Right atrium auricular region (tissue), 2 donors: ENCODE data around the gene ARHGEF28. TPM values are rescaled to one million over a fixed set of nuclear protein-coding genes. Genes with fewer than 3 reads are reported as not detected.

ENCODE experiments used
- DNase-seq: peaks from one replicate; pipeline ENCODE4 v3.0.0-alpha.2; 2019; ENCODE audit warnings: low spot score
- H3K27ac ChIP-seq, 2 donors: fragments of 200-600 bp; sonication (generic); 1 replicate in 1 of 2; 2 replicates in 1 of 2; pipeline ENCODE4 v1.5.1; 2016 to 2019
- H3K27me3 ChIP-seq, 2 donors: fragments of 200-600 bp; sonication (generic); one replicate each; pipeline versions ENCODE4 v1.5.1 to v1.6.0; 2017 to 2019
- H3K36me3 ChIP-seq: fragments of 200-600 bp; sonication (generic); one replicate; pipeline ENCODE4 v1.5.1; 2016
- H3K4me1 ChIP-seq, 2 donors: fragments of 200-600 bp; sonication (generic); one replicate each; pipeline versions ENCODE4 v1.5.1 to v1.6.0; 2017 to 2019
- H3K4me3 ChIP-seq, 2 donors: fragments of 200-600 bp; sonication (generic); 1 replicate in 1 of 2; 2 replicates in 1 of 2; pipeline ENCODE4 v1.5.1; 2017 to 2019; ENCODE audit warnings: mild to moderate bottlenecking in 1 of 2, moderate library complexity in 1 of 2
- H3K9me3 ChIP-seq, 2 donors: fragments of 200-600 bp; sonication (generic); one replicate each; pipeline ENCODE4 v1.5.1; 2019
- total RNA-seq, 2 donors: library from RNA; depleted of rRNA; stranded (reverse); fragments of >200 nt; gene quantifications; one replicate each; pipeline ENCODE4 v1.1.0, GENCODE V29; 2016
- TF ChIP-seq, protein P1 (sequence below), 2 donors: fragments of 200-600 bp; sonication (generic); IDR thresholded peaks; one replicate each; pipeline ENCODE4 v1.5.1; 2019; ENCODE audit warnings: antibody characterized with exemption in 2 of 2

Gene ARHGEF28
- total RNA-seq, 2 donors from 2014 or later: 1.0 to 2.9 TPM

- H3K9me3 ChIP-seq: no peaks in the 10 kb centered on the region
- no peaks in the 10 kb centered on the region for H3K36me3 ChIP-seq
- TF ChIP-seq, protein P1, sequence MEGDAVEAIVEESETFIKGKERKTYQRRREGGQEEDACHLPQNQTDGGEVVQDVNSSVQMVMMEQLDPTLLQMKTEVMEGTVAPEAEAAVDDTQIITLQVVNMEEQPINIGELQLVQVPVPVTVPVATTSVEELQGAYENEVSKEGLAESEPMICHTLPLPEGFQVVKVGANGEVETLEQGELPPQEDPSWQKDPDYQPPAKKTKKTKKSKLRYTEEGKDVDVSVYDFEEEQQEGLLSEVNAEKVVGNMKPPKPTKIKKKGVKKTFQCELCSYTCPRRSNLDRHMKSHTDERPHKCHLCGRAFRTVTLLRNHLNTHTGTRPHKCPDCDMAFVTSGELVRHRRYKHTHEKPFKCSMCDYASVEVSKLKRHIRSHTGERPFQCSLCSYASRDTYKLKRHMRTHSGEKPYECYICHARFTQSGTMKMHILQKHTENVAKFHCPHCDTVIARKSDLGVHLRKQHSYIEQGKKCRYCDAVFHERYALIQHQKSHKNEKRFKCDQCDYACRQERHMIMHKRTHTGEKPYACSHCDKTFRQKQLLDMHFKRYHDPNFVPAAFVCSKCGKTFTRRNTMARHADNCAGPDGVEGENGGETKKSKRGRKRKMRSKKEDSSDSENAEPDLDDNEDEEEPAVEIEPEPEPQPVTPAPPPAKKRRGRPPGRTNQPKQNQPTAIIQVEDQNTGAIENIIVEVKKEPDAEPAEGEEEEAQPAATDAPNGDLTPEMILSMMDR (IDR thresholded peaks at IDR 0.05): no peak
- H3K4me1 ChIP-seq: no peaks in the 10 kb centered on the region
- no peak overlapping the region for H3K4me3 ChIP-seq
- H3K27ac ChIP-seq: no peak overlapping the region
- DNase-seq: no peak
- H3K27me3 ChIP-seq: no peaks in the 10 kb centered on the region
Measured at GRCh38 chr5:73641811-73642210, 15.8 kb downstream of the ARHGEF28 start.

DNA sequence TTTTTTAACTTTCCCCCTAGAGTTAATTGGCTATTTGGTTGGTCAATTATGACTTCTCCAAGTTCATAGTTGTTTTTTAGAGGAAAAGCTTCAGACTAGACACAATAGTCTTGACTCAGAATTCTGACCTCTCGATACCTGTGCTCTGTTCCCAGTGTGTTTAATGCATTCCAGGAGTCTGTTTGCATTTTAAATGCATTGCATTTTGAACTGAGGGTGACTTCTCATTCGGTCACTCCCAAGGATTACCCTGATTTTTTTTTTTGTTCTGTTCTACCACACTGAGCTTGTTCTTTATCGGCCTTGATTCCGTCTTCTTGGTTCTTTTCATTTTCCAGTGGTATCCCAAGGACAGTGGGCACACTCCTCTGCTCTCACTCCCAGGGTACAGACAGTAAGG lies 16.3 kb downstream of the ARHGEF28 start:
- Histone ChIP-seq H3K9me3 (no peaks in the 10 kb centered on the region), H3K27me3 (no peaks in the 10 kb centered on the region), H3K36me3 (no peaks in the 10 kb centered on the region), H3K4me3 (no peak overlapping the region), H3K27ac (no peak overlapping the region), H3K4me1 (no peaks in the 10 kb centered on the region)
- no peak for DNase-seq
- TF ChIP-seq, protein P1 (IDR thresholded peaks at IDR 0.05): no peak

DNA sequence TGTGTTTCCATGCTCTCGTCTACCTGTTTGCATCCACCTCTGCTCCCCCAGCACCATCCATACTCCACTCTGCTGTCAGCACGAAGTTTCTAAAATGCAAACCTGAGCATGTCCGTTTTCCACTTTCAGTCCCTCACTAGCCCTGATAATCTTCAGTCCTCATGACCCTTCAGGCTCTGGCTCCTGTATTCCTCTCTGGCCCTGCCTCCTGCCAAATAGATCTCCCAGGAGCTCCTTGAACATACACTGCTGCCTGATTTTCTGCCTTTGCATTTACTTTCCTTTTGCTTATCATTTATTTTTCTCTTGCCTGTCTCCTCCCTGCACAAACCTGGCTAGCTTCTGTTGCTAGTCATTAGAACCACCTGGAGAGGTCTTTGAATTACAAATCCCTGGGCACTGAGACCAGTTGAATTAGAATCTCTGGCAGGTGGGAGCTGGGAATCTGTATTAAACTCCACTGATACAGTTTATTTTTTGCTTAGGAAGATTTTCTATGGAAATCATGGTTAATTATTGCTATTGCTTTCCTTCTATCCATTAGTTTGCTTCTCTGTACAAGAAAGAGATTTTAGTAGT lies 18.5 kb downstream of the ARHGEF28 start:
- no peak overlapping the region for H3K27ac ChIP-seq
- TF ChIP-seq, protein P1 (IDR thresholded peaks at IDR 0.05): no peak
- DNase-seq: no peak
- no peaks in the 10 kb centered on the region for H3K4me1 ChIP-seq
- no peak overlapping the region for H3K4me3 ChIP-seq
- H3K9me3 ChIP-seq: no peaks in the 10 kb centered on the region
- no peaks in the 10 kb centered on the region for H3K27me3 ChIP-seq
- H3K36me3 ChIP-seq: no peaks in the 10 kb centered on the region

DNA sequence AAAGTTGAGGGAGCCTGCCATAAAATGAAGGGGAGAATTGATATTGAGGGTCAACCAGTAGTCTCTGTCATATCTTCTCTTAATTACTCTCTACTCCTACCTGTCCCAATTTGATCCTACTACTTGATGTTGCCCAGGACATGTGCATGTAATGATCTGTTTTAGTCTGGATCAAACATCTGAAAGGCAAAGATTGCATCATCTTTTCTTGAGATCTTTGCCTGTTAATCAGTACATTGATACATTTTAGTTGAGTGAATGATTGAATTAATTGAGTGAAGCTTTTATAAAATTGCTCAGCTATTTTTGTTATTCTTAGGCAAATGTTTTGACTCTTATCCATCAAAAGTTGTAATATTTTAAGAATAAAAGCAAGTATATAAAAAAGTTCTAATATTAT lies 21.7 kb downstream of the ARHGEF28 start:
- Histone ChIP-seq H3K27me3 (no peaks in the 10 kb centered on the region), H3K4me3 (no peak overlapping the region), H3K4me1 (no peaks in the 10 kb centered on the region), H3K9me3 (no peaks in the 10 kb centered on the region), H3K36me3 (no peaks in the 10 kb centered on the region), H3K27ac (no peak overlapping the region)
- DNase-seq: no peak
- TF ChIP-seq, protein P1 (IDR thresholded peaks at IDR 0.05): no peak

DNA sequence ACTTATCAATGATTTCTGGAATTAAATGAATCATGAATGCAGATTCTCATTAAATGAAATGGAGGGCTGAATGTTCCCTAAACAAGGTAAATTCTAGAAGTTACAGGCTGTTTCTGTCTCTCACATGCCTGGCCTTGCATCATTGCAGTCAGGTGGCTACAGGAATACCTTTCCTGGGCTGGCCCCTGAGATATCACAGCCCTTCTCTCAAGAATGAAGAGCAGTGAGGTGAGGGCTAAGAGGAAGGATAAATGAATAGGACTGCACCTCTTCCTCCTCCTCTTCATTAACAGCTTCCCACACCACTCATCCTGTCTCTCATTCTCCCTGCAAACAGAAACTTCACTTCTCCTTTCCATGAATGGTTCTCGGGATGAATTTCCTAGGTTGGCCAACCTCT lies 22.5 kb downstream of the ARHGEF28 start:
- DNase-seq: no peak
- TF ChIP-seq, protein P1 (IDR thresholded peaks at IDR 0.05): no peak
- Histone ChIP-seq H3K4me3 (no peak overlapping the region), H3K27me3 (no peaks in the 10 kb centered on the region), H3K36me3 (no peaks in the 10 kb centered on the region), H3K9me3 (no peaks in the 10 kb centered on the region), H3K27ac (no peak overlapping the region), H3K4me1 (no peaks in the 10 kb centered on the region)

DNA sequence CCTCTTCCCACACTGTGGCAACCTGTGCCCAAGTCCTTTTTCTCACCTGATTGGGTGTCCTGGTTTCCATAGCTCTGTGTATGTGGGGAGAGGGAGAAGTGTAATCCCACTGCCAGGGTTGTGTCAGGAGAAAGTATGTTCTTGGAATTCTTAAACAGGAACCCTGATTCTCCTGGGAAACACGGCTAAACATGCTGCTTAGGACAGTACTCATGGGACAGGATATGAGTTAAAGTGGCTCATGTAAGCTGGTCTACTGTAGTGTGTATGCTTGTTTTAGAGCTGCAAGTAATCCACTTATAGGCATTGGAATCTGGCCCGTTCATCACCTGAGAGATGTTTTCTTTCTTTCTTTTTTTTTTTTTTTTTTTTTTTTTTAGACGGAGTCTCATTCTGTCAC lies 23.9 kb downstream of the ARHGEF28 start:
- no peak overlapping the region for H3K27ac ChIP-seq
- no peaks in the 10 kb centered on the region for H3K4me1 ChIP-seq
- H3K4me3 ChIP-seq: no peak overlapping the region
- no peaks in the 10 kb centered on the region for H3K27me3 ChIP-seq
- no peak for DNase-seq
- TF ChIP-seq, protein P1 (IDR thresholded peaks at IDR 0.05): no peak
- no peaks in the 10 kb centered on the region for H3K36me3 ChIP-seq
- no peaks in the 10 kb centered on the region for H3K9me3 ChIP-seq
